Stimulated activated CD4-positive, alpha-beta T cell treated with anti-CD3 and anti-CD28 coated beads, Interleukin-1b, Interleukin-23, amount 100 ng/mL, for 4 hours (primary cell): ENCODE measurements around the gene MYO10.
A peak's percentile ranks its signal among the peaks of the same experiment; 100 is the strongest.
"Not testable (repeated sequence)": the region's sequence is repeated elsewhere in the genome, so short reads cannot be mapped to it uniquely, and the experiment has no call there.

ENCODE experiments used
- DNase-seq, 2 donors: peaks; one replicate each; pipeline ENCODE4 v3.0.0-alpha.2; 2020; ENCODE audit warnings: low read depth in 2 of 2

The MYO10 gene

GRCh38 chr5:16668631-16669030, 267.5 kb downstream of the MYO10 start:
- no peak for DNase-seq

GRCh38 chr5:16668194-16668593, 267.9 kb downstream of the MYO10 start:
- DNase-seq = no peak

GRCh38 chr5:16666883-16667398, 269.1 kb downstream of the MYO10 start:
- DNase-seq = peak in 1 of 2 donors; percentile 20

- no peak for DNase-seq
Observed at GRCh38 chr5:16666130-16666882, 269.8 kb downstream of the MYO10 start.

- no peak for DNase-seq
Observed at GRCh38 chr5:16665601-16666000, 270.5 kb downstream of the MYO10 start.

- DNase-seq = no peak
Observed at GRCh38 chr5:16664368-16664767, 271.7 kb downstream of the MYO10 start.

- DNase-seq = no peak
Observed at GRCh38 chr5:16663840-16664239, 272.2 kb downstream of the MYO10 start.

- no peak for DNase-seq
Observed at GRCh38 chr5:16661713-16662112, 274.4 kb downstream of the MYO10 start.

- no peak for DNase-seq
Observed at GRCh38 chr5:16660982-16661381, 275.1 kb downstream of the MYO10 start.

- no peak for DNase-seq
Observed at GRCh38 chr5:16659536-16659935, 276.6 kb downstream of the MYO10 start.

- DNase-seq = no peak
Observed at GRCh38 chr5:16656561-16657191, 279.4 kb downstream of the MYO10 start.

- DNase-seq = no peak
Observed at GRCh38 chr5:16654647-16655334, 281.3 kb downstream of the MYO10 start.

GRCh38 chr5:16648739-16649138, 287.3 kb downstream of the MYO10 start:
- not testable (repeated sequence) for DNase-seq

GRCh38 chr5:16644301-16644889, 291.7 kb downstream of the MYO10 start:
- no peak for DNase-seq

- DNase-seq = no peak
Observed at GRCh38 chr5:16642867-16643266, 293.2 kb downstream of the MYO10 start.

GRCh38 chr5:16639206-16639605, 296.9 kb downstream of the MYO10 start:
- DNase-seq = no peak

- DNase-seq = no peak
Observed at GRCh38 chr5:16628376-16628775, 307.7 kb downstream of the MYO10 start.

- DNase-seq = no peak
Observed at GRCh38 chr5:16626696-16627264, 309.3 kb downstream of the MYO10 start.

GRCh38 chr5:16625096-16625495, 311.0 kb downstream of the MYO10 start:
- DNase-seq = no peak

GRCh38 chr5:16619136-16619535, 317.0 kb downstream of the MYO10 start:
- DNase-seq = no peak

GRCh38 chr5:16618138-16618897, 317.8 kb downstream of the MYO10 start:
- no peak for DNase-seq
